B cell (primary cell): ENCODE data around the gene SDCCAG8. TPM values are rescaled to one million over a fixed set of nuclear protein-coding genes. Genes with fewer than 3 reads are reported as not detected.
A peak's percentile ranks its signal among the peaks of the same experiment; 100 is the strongest.

Experiments used
- ATAC-seq: fragments of 200-7000 bp; cut with Tn5 transposase; one replicate; pipeline ENCODE4 v1.10.0; 2021; ENCODE audit warnings: low read depth, mild to moderate bottlenecking, moderate number of reproducible peaks, moderate library complexity
- CTCF ChIA-PET: fragments of 350-600 bp; sonication (Branson Sonifier 250); formaldehyde crosslinking; loops from one replicate; lab custom pipeline; 2021; ENCODE audit warnings: antibody characterized with exemption, inconsistent platforms; lab: Charles Lee
- POLR2A ChIA-PET: fragments of 350-600 bp; sonication (Branson Sonifier 250); formaldehyde crosslinking; loops from one replicate; lab custom pipeline; 2021; ENCODE audit warnings: antibody characterized with exemption; lab: Charles Lee
- DNase-seq: peaks from one replicate; pipeline ENCODE4 v3.0.0; 2013
- H2AFZ ChIP-seq: 2 replicates; pipeline ENCODE4 v1.6.1; 2012; ENCODE audit warnings: mild to moderate bottlenecking, low read depth, low read length; ENCODE audit not compliant: insufficient read depth, poor library complexity, severe bottlenecking
- H3K27ac ChIP-seq, 2 donors: 1 replicate in 1 of 2; 2 replicates in 1 of 2; pipeline ENCODE4 v1.5.1; 2012 to 2013; ENCODE audit warnings: low read length in 2 of 2, mild to moderate bottlenecking in 2 of 2, moderate library complexity in 1 of 2
- H3K27me3 ChIP-seq, 4 experiments: fragments of 200-600 bp in 1 of 4; sonication (generic) in 1 of 4; replicated peaks in 1 of 4; 1 replicate in 2 of 4; 2 replicates in 2 of 4; pipeline versions ENCODE4 v1.6.1 to v1.7.0; 2013 to 2016; ENCODE audit warnings: low read length in 3 of 4, mild to moderate bottlenecking in 2 of 4, mixed read lengths in 1 of 4, moderate library complexity in 1 of 4; ENCODE audit not compliant: insufficient read depth in 4 of 4, control insufficient read depth in 3 of 4; ENCODE audit errors: control extremely low read depth in 1 of 4
- H3K36me3 ChIP-seq, 2 experiments: replicated peaks in 1 of 2; 1 replicate in 1 of 2; 2 replicates in 1 of 2; pipeline versions ENCODE4 v1.6.1 to v1.7.1; 2013; ENCODE audit warnings: low read length in 1 of 2; ENCODE audit not compliant: insufficient read depth in 2 of 2, control insufficient read depth in 1 of 2; ENCODE audit errors: control extremely low read depth in 1 of 2, extremely low read depth in 1 of 2
- H3K4me1 ChIP-seq, 2 donors: fragments of 200-600 bp in 1 of 2; sonication (generic) in 1 of 2; 1 replicate in 1 of 2; 2 replicates in 1 of 2; pipeline versions ENCODE4 v1.5.1 to v1.6.1; 2013 to 2017; ENCODE audit warnings: low read length in 2 of 2; ENCODE audit not compliant: control insufficient read depth in 2 of 2, insufficient read depth in 2 of 2
- H3K4me2 ChIP-seq: replicated peaks from 2 replicates; pipeline ENCODE3; 2012; ENCODE audit warnings: mild to moderate bottlenecking, low read depth, low read length; ENCODE audit not compliant: poor library complexity, severe bottlenecking
- H3K4me3 ChIP-seq, 5 experiments: fragments of 200-600 bp in 1 of 5; sonication (generic) in 1 of 5; 1 replicate in 3 of 5; 2 replicates in 2 of 5; pipeline versions ENCODE4 v1.5.1 to v1.7.0; 2011 to 2016; ENCODE audit warnings: low read length in 4 of 5, mild to moderate bottlenecking in 4 of 5, low read depth in 2 of 5, control low read depth in 1 of 5, moderate library complexity in 1 of 5; ENCODE audit not compliant: insufficient read depth in 1 of 5; ENCODE audit errors: control extremely low read depth in 1 of 5, extremely low read depth in 1 of 5
- H3K79me2 ChIP-seq: fragments of 200-600 bp; sonication (generic); one replicate; pipeline ENCODE4 v1.6.0; 2016; ENCODE audit warnings: low read length; ENCODE audit not compliant: control insufficient read depth, insufficient read depth
- H3K9ac ChIP-seq: fragments of 200-600 bp; sonication (generic); 2 replicates; pipeline ENCODE4 v1.6.1; 2017; ENCODE audit warnings: mild to moderate bottlenecking, low read length, moderate library complexity
- H3K9me3 ChIP-seq, 3 donors: one replicate each; pipeline versions ENCODE4 v1.6.1 to v1.7.1; 2013; ENCODE audit warnings: low read length in 2 of 3; ENCODE audit not compliant: control insufficient read depth in 2 of 3, insufficient read depth in 1 of 3; ENCODE audit errors: control extremely low read depth in 1 of 3
- H4K20me1 ChIP-seq: 2 replicates; pipeline ENCODE4 v1.6.0; 2012; ENCODE audit warnings: mild to moderate bottlenecking, low read length; ENCODE audit not compliant: insufficient read depth, control insufficient read depth, poor library complexity, severe bottlenecking
- H3K27ac Mint-ChIP-seq: one replicate; pipeline ENCODE4 v1.8.0; 2021; ENCODE audit warnings: mixed read lengths
- H3K27me3 Mint-ChIP-seq: one replicate; pipeline ENCODE4 v1.8.0; 2021; ENCODE audit warnings: mixed read lengths
- H3K4me1 Mint-ChIP-seq: one replicate; pipeline ENCODE4 v1.8.0; 2021; ENCODE audit warnings: mixed read lengths
- H3K4me3 Mint-ChIP-seq: one replicate; pipeline ENCODE4 v1.8.0; 2021; ENCODE audit warnings: mixed read lengths
- H3K9me3 Mint-ChIP-seq: one replicate; pipeline ENCODE4 v1.8.0; 2022; ENCODE audit warnings: mixed read lengths; ENCODE audit not compliant: insufficient read depth
- CTCF ChIP-seq: fragments of 200-600 bp; IDR thresholded peaks from one replicate; pipeline ENCODE4 v1.8.0; 2022; ENCODE audit warnings: antibody characterized with exemption, mild to moderate bottlenecking
- EZH2 ChIP-seq: IDR thresholded peaks from 2 replicates; pipeline ENCODE4 v1.6.1; 2012; ENCODE audit warnings: borderline replicate concordance, low read depth, mild to moderate bottlenecking, moderate library complexity, low read length; ENCODE audit not compliant: insufficient read depth, poor library complexity, severe bottlenecking
- WGBS: methylation state at CpG from one replicate; pipeline ENCODE4 v1.1.5; 2013; ENCODE audit warnings: missing lambda C conversion rate; ENCODE audit not compliant: insufficient coverage; 5-methylcytosine and 5-hydroxymethylcytosine counted together
- intact Hi-C: fragments of 100-400 bp; cut with micrococcal nuclease; formaldehyde crosslinking; loops from one replicate; pipeline ENCODE4 v1.10.0; 2022
- polyA plus RNA-seq: library from polyadenylated mRNA; depleted of rRNA; stranded (reverse); fragments of >200 nt; gene quantifications from 2 replicates; pipeline ENCODE4 v1.2.3, GENCODE V29; 2012
- total RNA-seq, 2 donors: library from RNA; stranded (reverse); fragments of 120-200 nt in 1 of 2; gene quantifications; 1 replicate in 1 of 2; 2 replicates in 1 of 2; pipeline versions ENCODE4 v1.2.3 to v1.2.4, GENCODE V29; 2013 to 2022

Gene SDCCAG8
- total and polyA plus RNA-seq, 2 donors (not counting 1 experiment from before 2014, with no cell fraction given) = 37.1 to 60.7 TPM

- 55% methylated on average over 19 of the region's 19 CpGs for WGBS
- peaks cover 2 to 3% of the 10 kb centered on the region in 2 experiments for H3K36me3 ChIP-seq
- Mint-ChIP-seq H3K27ac (peak overlapping the region; percentile 34), H3K27me3 (no peaks in the 10 kb centered on the region), H3K9me3 (no peaks in the 10 kb centered on the region), H3K4me3 (peak overlapping the region; percentile 14), H3K4me1 (peaks cover 8% of the 10 kb centered on the region)
- no peaks in the 10 kb centered on the region for H3K79me2 ChIP-seq
- intact Hi-C loops = no loop called here
- H3K27me3 ChIP-seq = no peaks in the 10 kb centered on the region
- no peak for TF ChIP-seq CTCF
- no peak for TF ChIP-seq EZH2
- no peak for DNase-seq
- POLR2A ChIA-PET = no interaction called here
- peak overlapping the region; percentile 38 for H3K4me2 ChIP-seq
- no peak overlapping the region for H3K9ac ChIP-seq
- peak overlapping the region; percentile 29 for H2AFZ ChIP-seq
- no peaks in the 10 kb centered on the region for H4K20me1 ChIP-seq
- H3K27ac ChIP-seq = peak overlapping the region in 1 of 2 donors; percentile 27
- ATAC-seq = peak; percentile 17
- H3K4me1 ChIP-seq = peaks cover 9 to 12% of the 10 kb centered on the region in 2 donors
- no peak overlapping the region for H3K4me3 ChIP-seq
- CTCF ChIA-PET = no interaction called here
- H3K9me3 ChIP-seq = peaks cover 0 to 3% (median 0%) of the 10 kb centered on the region in 3 donors
Measured at GRCh38 chr1:243496187-243496646, 240.4 kb downstream of the SDCCAG8 start.

GRCh38 chr1:243496806-243497205 is 241.0 kb downstream of the SDCCAG8 start:
- H4K20me1 ChIP-seq = no peaks in the 10 kb centered on the region
- TF ChIP-seq CTCF = no peak
- TF ChIP-seq EZH2 = no peak
- peaks cover 0 to 3% (median 0%) of the 10 kb centered on the region in 3 donors for H3K9me3 ChIP-seq
- peaks cover 4% of the 10 kb centered on the region in 2 experiments for H3K36me3 ChIP-seq
- whole genome bisulfite sequencing = 97% methylated on average over 11 of the region's 11 CpGs
- no peak overlapping the region for H3K4me3 Mint-ChIP-seq
- ATAC-seq = no peak
- no peaks in the 10 kb centered on the region for H3K9me3 Mint-ChIP-seq
- no peak for DNase-seq
- CTCF ChIA-PET = no interaction called here
- no peak overlapping the region for H3K4me3 ChIP-seq
- H3K27me3 ChIP-seq = no peaks in the 10 kb centered on the region
- H2AFZ ChIP-seq = no peak overlapping the region
- POLR2A ChIA-PET = no interaction called here
- H3K27ac Mint-ChIP-seq = no peak overlapping the region
- H3K27ac ChIP-seq = no peak overlapping the region
- no peaks in the 10 kb centered on the region for H3K79me2 ChIP-seq
- H3K4me2 ChIP-seq = no peak overlapping the region
- H3K9ac ChIP-seq = no peak overlapping the region
- peaks cover 9 to 12% of the 10 kb centered on the region in 2 donors for H3K4me1 ChIP-seq
- no peaks in the 10 kb centered on the region for H3K27me3 Mint-ChIP-seq
- intact Hi-C loops = no loop called here
- peaks cover 8% of the 10 kb centered on the region for H3K4me1 Mint-ChIP-seq
